Germinal center (tissue), 1 donor: ENCODE results near the gene KRCC1.
"Not testable (repeated sequence)": the region's sequence is repeated elsewhere in the genome, so short reads cannot be mapped to it uniquely, and the experiment has no call there.

Experiments used
- DNase-seq: peaks from one replicate; pipeline ENCODE4 v3.0.0; 2012; ENCODE audit warnings: mixed read lengths, low spot score

KRCC1 gene

DNA sequence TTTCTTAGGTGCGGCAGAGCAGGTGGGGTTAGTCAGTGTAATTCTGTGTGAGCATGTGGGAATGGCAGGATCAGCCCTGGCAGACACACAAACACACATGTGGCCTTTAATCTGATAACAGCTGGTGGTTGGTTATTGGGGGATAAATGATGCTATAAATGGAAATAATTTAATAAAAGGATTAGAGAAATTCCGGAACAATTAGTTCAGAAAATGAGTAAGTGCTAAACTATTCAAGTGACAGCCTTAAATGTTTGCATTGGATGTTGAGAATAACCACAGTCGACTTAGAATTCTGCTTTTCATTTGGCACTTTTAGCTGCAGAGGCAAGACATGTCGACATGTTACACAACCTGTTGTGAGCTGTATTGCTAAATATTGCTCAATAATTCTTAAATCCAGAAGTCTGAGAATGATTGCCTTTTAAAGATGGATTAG lies 19.3 kb upstream of the KRCC1 start:
- no peak for DNase-seq

DNA sequence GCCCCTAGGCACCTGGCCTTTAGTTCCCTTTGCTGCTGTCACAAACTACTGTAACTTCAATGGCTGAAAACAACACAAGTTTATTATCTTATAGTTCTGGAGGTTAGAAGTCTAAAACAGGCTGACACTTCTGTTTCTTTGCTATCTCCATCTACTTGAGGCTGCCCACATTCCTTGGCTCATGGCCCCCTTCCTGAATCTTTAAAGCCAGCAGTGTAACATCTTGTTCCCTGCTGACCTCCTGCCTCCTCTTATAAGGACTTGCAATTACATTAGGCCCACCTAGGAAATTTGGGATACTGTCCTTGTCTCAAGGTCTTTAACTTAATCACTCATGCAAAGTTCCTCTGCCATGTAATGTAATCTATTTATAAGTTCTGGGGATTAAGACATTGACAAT lies 18.6 kb upstream of the KRCC1 start:
- no peak for DNase-seq

DNA sequence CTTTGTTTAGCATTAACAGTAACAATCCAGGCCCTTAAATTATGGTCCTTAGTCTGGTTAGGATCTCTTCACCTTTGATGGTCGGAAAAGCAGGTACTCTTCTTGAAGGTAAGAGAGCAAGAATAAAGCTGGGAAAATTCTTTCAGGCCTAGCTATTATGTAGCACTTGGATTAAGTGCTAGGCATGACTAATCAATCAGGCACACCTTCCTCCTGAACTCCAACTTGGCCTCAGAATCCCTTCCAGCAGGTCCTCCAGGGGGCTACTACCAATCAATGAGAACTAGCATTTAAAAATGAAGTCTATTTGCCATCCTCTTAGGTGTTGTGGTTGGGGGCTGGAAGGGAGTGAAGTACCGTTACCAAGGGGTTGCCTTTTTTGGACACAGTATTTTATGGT lies 15.8 kb upstream of the KRCC1 start:
- no peak for DNase-seq

DNA sequence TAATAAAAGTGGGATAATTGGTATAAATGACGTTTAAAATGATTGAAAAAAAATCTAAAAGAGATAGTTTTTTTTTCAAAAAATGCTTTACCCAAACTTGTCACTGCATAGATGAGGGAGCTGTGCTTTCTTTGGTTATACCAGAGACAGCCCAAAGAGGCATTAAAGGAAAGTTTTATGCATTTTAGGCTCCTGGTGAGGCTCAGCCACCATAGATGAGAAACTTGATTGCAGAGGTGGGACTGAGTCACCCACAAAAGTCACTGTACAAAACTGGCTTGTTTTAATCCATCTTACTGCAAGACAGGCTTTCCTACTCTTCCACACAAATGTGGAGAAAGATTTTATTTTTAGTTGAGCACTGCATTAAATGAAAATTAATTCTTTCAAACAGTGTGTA lies 14.5 kb upstream of the KRCC1 start:
- DNase-seq, result no peak

DNA sequence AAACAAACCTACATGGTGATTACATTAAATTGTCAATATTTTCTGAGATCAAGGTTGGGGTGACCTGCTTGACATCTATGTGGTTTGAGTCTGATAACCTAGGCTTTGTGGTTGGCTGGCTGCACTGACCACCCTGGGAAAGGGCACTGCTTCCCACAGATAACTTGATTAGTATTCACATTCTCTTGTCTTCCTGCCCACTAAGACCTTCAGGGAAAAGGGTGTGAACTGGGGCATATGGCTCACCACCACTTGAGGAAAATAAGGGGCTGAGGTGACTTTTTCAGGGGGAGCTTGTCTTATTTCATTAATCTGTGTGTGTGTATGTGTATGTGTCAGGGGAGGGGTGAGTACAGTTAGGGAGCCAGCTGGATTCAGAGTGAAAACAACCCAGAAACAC lies 13.5 kb upstream of the KRCC1 start:
- DNase-seq, result no peak

DNA sequence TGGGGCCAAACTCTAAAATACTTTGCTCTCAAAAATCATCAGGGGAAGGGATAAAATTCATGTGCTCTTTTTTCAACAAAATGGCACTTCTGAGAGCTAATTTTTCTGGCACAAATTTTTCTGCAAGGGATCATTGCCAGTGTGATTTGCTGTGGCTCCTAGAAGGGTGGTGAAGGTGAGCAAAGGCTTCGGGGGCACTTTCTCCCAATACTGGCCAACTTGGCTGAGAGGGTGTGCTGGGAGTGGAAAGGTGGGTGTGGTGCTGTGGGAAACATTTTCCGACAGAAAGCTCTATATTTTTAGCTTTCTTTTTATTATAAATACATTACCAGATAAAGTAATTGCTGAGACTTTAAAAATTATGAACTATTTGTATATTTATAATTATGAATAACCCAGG lies 12.5 kb upstream of the KRCC1 start:
- no peak for DNase-seq

DNA sequence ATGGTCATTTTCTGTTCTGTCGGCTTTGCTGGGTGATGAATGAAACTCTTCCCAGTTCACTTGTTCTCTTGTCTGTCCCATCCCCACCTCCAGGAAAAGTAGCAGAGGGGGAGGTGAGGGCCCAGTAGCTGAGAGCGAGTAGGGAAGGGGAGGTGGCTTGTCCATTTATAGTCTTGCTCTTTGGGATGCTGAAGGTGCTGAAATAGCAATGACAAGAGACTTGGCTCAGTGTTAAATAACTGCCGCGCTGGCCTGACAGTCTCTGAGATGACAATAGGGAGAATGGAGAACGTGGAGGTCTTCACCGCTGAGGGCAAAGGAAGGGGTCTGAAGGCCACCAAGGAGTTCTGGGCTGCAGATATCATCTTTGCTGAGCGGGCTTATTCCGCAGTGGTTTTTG lies 12.0 kb upstream of the KRCC1 start, which contains the start of gene SMYD1:
Gene SMYD1, plus strand, starts transcription at position 228 of the 400 bp plus-strand sequence. Its CDS starts 40 bp downstream, at position 268.
- DNase-seq, result no peak

DNA sequence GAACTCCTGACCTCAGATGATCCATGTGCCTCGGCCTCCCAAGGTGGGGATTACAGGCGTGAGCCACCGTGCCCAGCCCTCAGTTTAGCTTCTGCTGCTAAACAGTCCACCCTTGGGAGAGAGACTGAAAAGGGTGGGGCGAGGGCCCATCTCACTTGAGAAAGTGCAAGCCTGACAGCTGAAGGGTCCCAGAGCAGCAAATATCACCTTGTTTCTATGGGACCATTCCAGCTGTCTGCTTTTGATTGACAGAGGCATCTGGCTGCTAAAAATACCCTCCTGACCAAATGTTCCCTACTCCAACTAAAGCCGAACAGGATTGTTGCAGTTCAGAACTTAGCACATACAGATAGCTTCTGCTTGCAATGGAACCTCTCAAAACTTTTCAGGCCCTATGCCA lies 11.6 kb upstream of the KRCC1 start:
- no peak for DNase-seq

DNA sequence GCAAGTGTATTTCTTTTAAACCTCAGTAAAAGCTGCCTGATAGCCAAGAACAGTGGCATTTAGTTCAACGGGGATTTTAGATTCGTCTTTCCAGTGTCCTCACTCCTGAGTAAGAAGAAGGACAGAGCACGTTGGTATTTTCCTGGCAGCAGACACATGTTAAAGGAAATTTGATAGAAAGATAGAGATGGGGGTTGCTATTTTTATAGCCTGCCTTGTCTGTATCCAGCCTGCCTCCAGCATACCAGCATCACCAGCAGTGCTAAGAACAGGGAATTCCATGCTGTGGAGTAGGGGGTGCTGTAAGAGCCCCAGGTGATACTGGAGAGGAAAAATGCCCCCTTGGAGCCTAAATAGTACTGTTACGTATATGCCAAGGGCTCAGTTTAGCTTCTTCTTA lies 11.0 kb upstream of the KRCC1 start:
- DNase-seq, result no peak

DNA sequence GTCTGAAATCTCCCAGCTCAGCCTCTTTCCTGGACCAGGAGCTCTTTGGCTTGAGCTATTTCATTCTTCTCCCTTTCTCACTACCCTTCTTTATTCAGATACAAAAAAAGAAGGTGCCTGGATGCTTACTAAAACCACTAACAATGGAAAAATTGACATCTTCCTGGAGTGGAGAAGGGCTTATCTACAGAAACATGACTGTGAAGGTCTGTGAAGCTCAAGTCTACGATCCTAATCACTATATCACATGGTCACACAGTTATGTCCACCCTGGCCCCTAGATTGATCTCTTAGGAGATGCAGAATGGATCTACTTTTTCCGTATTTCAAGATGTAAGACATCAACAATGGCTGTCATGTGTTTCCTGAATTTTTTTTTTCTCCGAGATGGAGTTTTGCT lies 5.7 kb upstream of the KRCC1 start:
- no peak for DNase-seq

DNA sequence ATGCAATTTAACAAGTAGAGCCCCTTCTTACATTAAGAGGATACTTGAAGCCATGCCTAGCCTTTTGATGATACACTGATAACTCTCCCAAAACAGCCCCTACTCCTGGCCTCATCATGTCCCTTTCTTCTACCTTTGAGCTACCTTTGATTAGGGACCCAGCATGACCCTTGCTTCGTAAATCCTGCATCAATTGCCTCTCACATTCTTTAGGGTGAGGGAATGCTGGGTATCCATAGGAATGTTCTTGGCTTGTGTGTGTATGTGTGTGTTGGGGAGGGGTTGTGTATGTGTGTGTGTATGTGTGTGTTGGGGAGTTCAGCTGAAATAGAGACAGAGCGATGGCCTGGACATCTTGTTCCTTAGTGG lies 5.3 kb upstream of the KRCC1 start:
- DNase-seq, result no peak

DNA sequence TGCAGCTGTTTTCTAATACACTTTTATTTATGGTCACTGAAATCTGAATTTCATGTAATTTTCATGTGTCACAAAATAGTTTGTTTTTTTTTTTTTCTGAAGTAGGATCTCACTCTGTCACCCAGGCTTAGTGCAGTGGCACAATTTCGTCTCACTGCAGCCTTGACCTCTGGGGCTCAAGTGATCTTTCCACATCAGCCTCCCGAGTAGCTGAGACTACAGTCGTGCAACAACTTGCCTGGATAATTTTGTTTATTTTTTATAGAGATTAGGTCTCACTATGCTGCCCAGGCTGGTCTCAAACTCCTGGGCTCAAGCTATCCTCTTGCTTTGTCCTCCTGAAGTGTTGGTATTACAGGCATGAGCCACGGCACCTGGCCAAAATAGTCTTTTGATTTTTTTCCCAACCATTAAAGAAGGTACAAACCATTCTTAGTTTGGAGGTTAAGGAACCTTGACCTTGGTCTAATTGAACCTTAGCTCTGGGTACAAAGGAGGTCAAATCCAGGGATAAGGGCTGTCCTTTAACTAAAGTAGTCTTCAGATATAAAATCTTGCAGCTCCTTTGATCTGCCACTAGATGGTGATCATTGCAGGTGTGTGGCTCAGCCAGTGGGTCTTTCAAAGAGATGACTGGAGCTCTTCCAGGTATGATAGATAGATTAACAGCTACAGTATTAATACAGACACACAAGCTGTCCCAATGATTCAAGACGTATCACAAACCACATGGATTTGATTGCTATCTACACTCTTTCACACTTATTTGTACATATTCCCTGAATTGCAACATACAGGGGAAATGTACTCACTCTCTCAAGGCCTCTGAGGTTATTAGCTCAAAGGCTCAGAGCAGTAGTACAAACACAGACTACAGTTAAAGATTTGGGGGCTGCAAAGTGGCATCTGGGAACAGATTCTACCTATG lies 4.7 kb upstream of the KRCC1 start:
- peak; percentile 67 for DNase-seq

DNA sequence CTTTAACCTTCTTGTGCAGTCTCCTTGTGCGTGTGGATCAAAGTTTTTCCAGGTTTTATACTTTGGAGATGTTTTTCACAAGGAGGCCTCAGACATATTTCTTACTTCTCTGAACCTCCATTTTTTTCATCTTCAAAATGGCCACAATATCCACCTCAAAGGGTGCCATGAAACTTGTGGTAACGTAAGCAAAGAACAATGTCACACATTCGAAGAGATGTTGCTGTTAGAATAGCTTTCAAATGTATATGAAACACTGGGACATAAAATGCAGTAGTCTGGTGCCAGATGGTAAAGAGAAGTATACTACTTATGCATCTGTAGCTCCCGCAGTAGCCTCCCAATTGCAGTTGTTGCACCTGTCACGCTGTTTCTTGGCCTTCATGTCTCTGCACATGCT lies 2.6 kb upstream of the KRCC1 start:
- DNase-seq, result no peak

DNA sequence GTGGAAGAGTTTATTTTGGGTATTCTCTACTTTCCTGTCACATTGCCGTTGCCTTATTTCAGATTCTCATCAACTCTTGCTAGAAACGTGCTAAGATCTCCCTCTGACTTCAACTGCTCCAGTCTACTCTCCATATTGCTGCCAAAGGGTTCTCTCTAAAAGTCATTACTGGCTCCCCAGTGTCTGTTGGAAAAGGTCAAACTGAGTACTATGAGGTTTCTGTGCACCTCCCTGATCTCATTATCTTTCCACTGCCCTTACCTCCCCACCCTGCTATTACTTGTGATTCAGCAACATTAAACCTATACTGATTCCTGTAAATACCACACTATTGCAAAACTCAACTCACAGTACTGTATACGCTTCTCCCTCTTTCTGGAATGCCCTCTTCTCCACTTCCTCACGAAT lies 1.9 kb upstream of the KRCC1 start:
- DNase-seq, result no peak

DNA sequence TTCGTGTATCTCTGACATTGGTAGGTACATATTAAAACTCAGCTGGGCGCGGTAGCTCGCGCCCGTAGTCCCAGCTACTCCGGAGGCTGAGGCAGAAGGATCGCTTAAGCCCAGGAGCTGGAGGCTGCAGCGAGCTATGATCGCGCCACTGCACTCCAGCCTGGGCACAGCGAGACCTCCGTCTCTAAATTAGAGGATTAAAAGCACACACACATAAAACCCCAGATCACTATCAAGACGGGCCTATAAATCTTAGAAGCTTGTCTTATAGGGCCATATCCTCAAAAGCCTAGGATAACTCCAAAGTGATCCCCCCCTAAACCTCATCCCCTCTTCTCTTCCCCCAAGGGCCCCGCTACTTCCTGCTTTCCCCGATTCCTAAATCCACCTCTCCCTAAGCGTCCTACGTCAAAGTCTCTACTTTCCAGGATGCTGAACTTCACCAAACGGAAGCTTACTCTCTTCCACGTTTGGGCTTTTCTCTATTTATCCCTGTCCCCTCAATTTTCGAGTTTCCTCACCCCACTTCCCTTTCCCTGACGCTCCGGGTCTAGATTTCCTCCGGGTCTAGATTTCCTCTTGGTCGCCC lies 707 bp downstream of the KRCC1 start:
- no peak for DNase-seq

DNA sequence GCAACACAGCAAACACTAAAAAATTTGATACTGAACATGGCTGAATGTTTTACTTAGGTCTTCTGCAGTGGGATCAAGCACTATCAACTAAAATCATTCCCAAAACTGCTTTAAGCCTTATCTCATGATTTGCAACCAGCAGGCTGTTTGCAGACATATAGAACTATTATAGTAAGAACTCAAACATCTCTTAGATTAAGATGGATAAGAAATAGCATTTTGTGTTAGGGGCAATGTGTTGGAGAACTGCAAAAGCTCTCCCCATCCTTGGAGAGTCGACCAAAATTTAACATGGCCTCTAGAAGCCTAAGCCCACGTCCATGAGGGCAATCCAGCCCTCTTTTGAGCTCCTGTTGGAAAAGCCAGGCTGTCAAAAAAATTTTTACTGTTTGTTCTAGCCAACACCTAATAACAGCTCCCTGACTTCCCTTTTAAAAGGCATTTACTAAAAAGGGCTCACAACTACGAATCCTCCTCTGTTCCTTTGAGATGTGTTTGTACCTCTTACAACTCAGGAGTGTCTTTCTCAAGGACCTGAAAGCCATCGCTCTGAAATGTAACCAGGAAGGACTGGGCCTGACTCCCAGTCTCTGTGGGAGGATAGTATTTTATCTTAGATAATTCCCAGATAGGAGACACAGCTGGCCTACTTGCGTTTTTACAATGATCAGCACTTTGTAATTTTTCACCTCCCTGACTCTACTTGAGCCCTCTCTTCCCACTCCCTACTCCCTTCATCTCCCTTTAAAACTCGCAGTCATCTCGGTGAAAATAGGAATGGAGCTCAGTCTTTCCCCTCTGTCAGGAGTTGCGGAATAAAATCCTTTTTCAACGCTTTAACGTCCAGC lies 1.4 kb downstream of the KRCC1 start:
- no peak for DNase-seq

DNA sequence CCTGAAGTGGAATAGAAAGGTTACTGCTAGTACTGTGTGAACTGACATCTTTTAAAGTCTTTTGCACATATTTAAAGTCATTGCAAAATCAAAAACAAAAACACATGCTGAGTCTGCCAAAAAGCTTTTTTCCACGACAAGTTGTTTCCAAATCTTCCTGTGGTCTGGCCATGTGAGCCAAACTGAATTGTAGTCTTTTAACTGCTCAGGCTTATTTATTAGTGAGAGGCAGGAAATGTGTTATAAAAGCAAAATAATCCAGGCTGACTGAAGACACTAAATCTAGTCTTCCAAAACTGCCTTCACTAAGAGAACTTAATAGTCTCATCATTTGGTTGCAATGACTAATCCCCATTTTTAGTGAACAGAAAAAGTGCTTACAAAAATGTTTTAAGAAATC lies 2.3 kb downstream of the KRCC1 start:
- no peak for DNase-seq

DNA sequence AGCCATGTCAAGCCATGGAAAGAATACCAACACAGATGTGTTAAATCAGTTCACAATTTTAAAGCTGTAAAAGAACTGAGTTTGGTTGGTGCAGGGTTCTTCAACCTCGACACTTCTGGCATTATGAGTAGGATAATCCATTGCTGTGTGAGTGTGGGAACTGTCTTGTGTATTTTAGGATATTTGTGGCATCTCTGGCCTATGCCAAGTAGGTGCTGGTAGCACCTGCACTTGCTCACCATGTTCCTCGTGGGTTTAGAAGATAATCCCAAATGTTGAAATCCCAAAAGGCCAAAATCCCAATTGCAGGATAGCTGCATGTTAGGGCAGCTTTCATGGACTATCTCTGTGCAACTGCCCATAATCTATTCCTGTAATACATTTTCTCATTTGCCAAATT lies 3.8 kb downstream of the KRCC1 start:
- DNase-seq, result no peak

DNA sequence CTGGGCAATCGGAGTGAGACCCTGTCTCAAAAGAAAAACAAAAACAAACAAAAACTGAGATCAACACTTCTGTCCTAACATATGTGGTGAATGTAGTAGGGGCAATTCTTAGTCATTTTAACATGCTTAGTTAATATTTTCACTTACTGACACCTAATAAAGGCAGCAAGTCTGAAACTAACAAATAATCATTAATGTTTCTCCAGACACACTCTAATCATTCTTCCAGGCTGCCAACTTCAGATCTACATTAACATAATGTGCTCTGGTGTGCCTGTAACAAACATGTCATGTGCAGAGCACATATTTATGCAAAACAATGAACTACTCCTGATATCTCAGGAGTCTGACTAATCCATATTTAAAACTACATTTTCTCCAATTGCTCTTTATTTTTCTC lies 6.0 kb downstream of the KRCC1 start:
- DNase-seq, result no peak

DNA sequence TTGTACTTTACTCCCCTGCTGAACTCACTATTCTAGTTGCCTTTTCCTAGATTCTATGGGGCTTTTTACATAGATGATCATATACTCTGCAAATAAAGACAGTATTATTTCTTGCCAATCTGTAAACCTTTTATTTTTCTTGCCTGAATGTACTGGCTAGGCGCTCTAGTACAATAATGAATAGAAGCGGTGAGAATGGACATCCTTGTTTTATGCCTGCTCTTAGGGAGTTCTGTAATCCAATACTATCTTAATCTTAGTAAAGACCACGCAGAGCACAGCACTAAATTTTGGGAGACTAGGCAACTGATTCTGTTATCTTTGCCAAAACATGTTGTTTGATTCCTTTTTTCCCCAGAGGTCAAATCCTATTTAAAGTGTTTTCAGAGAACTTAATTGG lies 7.0 kb downstream of the KRCC1 start:
- no peak for DNase-seq

DNA sequence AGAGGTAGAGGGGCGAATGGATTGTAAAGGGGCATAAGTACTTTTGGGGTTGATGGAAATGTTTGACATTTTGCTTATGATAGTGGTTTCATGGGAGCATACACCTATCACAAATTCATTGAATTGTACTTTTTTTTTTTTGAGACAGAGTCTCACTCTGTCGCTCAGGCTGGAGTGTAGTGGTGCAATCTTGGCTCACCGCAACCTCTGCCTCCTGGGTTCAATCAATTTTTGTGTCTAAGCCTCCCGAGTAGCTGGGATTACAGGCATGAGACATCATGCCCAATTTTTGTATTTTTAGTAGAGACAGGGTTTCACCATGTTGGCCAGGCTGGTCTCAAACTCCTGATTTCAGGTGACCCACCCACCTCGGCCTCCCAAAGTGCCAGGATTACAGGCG lies 10.0 kb downstream of the KRCC1 start:
- not testable (repeated sequence) for DNase-seq

DNA sequence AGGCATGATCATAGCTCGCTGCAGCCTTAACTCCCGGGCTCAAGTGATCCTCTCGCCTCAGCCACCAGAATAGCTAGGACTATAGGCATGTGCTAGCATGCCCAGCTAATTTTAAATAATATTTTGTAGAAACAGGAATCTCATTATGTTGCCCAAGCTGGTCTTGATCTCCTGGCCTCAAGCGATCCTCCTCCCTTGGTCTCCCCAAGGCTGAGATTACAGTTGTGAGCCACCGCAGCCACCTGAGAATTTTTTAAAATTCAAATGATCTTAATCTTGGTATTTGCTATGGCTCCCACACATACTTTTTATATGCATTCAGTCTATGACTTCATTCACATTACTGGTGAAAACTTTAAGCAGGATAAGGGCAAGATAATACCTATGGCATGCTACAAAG lies 13.1 kb downstream of the KRCC1 start:
- DNase-seq, result no peak
